IMR-90 (cell line): Measurements from ENCODE around the gene RAPGEF3. TPM values are rescaled to one million over a fixed set of nuclear protein-coding genes. Genes with fewer than 3 reads are reported as not detected.

Experiments used
- ATAC-seq: fragments of 200-7000 bp; cut with Tn5 transposase; 2 replicates; pipeline ENCODE4 v1.9.1; 2020; ENCODE audit warnings: low read depth, mild to moderate bottlenecking, moderate library complexity
- BruUV-seq: library from RNA; stranded (reverse); fragments of 400-500 nt; replicated peaks from 2 replicates; lab custom pipeline; 2021; lab: Mats Ljungman, UMichigan
- CTCF ChIA-PET: fragments of 300-600 bp; formaldehyde crosslinking; extraction: SDS; loops from one replicate; lab custom pipeline; 2021; ENCODE audit warnings: antibody characterized with exemption; lab: Yijun Ruan, JAX
- POLR2A ChIA-PET: fragments of 300-600 bp; sonication (Branson Sonifier 250); formaldehyde crosslinking; loops from one replicate; lab custom pipeline; 2022; ENCODE audit warnings: antibody characterized with exemption; ENCODE audit not compliant: unreplicated experiment; lab: Charles Lee
- DNase-seq: peaks from one replicate; pipeline ENCODE4 v3.0.0; 2013
- H2AFZ ChIP-seq: replicated peaks from 2 replicates; pipeline ENCODE3; 2013; ENCODE audit warnings: low read length, mild to moderate bottlenecking; ENCODE audit not compliant: poor library complexity
- H2AK5ac ChIP-seq: 2 replicates; pipeline ENCODE4 v1.6.1; 2013; ENCODE audit warnings: low read depth, low read length, inconsistent platforms
- H2AK9ac ChIP-seq: replicated peaks from 2 replicates; pipeline ENCODE3; 2013; ENCODE audit warnings: mild to moderate bottlenecking, low read depth, low read length, moderate library complexity; ENCODE audit not compliant: poor library complexity
- H2BK120ac ChIP-seq: 2 replicates; pipeline ENCODE4 v1.6.1; 2013; ENCODE audit warnings: low read depth, low read length, inconsistent platforms
- H2BK15ac ChIP-seq: 3 replicates; pipeline ENCODE4 v1.6.1; 2013; ENCODE audit warnings: low read depth, low read length, inconsistent platforms
- H2BK20ac ChIP-seq: 2 replicates; pipeline ENCODE4 v1.6.1; 2013; ENCODE audit warnings: low read depth, mild to moderate bottlenecking, inconsistent platforms, low read length, moderate library complexity
- H2BK5ac ChIP-seq: 2 replicates; pipeline ENCODE4 v1.6.1; 2013; ENCODE audit warnings: mild to moderate bottlenecking, low read depth, low read length, inconsistent platforms; ENCODE audit not compliant: poor library complexity, severe bottlenecking
- H3K14ac ChIP-seq: replicated peaks from 2 replicates; pipeline ENCODE4 v1.6.1; 2013; ENCODE audit warnings: low read depth, low read length, inconsistent platforms
- H3K18ac ChIP-seq: 2 replicates; pipeline ENCODE4 v1.6.1; 2013; ENCODE audit warnings: low read depth, low read length, control low read depth
- H3K23ac ChIP-seq: 2 replicates; pipeline ENCODE4 v1.6.1; 2013; ENCODE audit warnings: low read depth, low read length, inconsistent platforms
- H3K27ac ChIP-seq: 2 replicates; pipeline ENCODE4 v1.5.1; 2013; ENCODE audit warnings: mild to moderate bottlenecking, control low read depth, low read length; ENCODE audit not compliant: insufficient read depth
- H3K27me3 ChIP-seq: 2 replicates; pipeline ENCODE4 v1.6.1; 2013; ENCODE audit warnings: low read length; ENCODE audit not compliant: control insufficient read depth, insufficient read depth
- H3K36me3 ChIP-seq: 2 replicates; pipeline ENCODE4 v1.6.1; 2013; ENCODE audit warnings: low read length, mixed read lengths; ENCODE audit not compliant: control insufficient read depth, insufficient read depth
- H3K4ac ChIP-seq: 2 replicates; pipeline ENCODE4 v1.6.1; 2013; ENCODE audit warnings: low read depth, low read length, inconsistent platforms
- H3K4me1 ChIP-seq: 2 replicates; pipeline ENCODE4 v1.6.1; 2013; ENCODE audit warnings: low read length, mixed read lengths; ENCODE audit not compliant: control insufficient read depth, insufficient read depth
- H3K4me2 ChIP-seq: 2 replicates; pipeline ENCODE4 v1.6.1; 2013; ENCODE audit warnings: low read depth, mild to moderate bottlenecking, control low read depth, low read length, moderate library complexity
- H3K4me3 ChIP-seq: 2 replicates; pipeline ENCODE4 v1.5.1; 2013; ENCODE audit warnings: low read depth, mild to moderate bottlenecking, control low read depth, low read length, moderate library complexity; ENCODE audit not compliant: insufficient read depth
- H3K56ac ChIP-seq: 2 replicates; pipeline ENCODE4 v1.6.1; 2013; ENCODE audit warnings: low read length, inconsistent platforms; ENCODE audit not compliant: insufficient read depth; ENCODE audit errors: extremely low read depth
- H3K79me1 ChIP-seq, 2 experiments: 2 replicates each; pipeline ENCODE4 v1.6.1; 2013; ENCODE audit warnings: low read length in 2 of 2, inconsistent platforms in 1 of 2, low read depth in 1 of 2
- H3K9ac ChIP-seq: 2 replicates; pipeline ENCODE4 v1.6.1; 2013; ENCODE audit warnings: low read depth, low read length, control low read depth
- H3K9me1 ChIP-seq: 2 replicates; pipeline ENCODE4 v1.6.1; 2013; ENCODE audit warnings: low read length, inconsistent platforms; ENCODE audit not compliant: insufficient read depth
- H3K9me3 ChIP-seq: 2 replicates; pipeline ENCODE4 v1.6.1; 2013; ENCODE audit warnings: low read length; ENCODE audit not compliant: control insufficient read depth, insufficient read depth
- H4K20me1 ChIP-seq: 2 replicates; pipeline ENCODE4 v1.6.1; 2013; ENCODE audit warnings: low read length, inconsistent platforms; ENCODE audit not compliant: insufficient read depth
- H4K5ac ChIP-seq: 2 replicates; pipeline ENCODE4 v1.6.1; 2013; ENCODE audit warnings: mild to moderate bottlenecking, low read depth, low read length, control low read depth
- H4K8ac ChIP-seq, 2 experiments: 2 replicates each; pipeline ENCODE4 v1.6.1; 2013; ENCODE audit warnings: low read depth in 2 of 2, low read length in 2 of 2, control low read depth in 1 of 2, inconsistent platforms in 1 of 2
- H4K91ac ChIP-seq: 2 replicates; pipeline ENCODE4 v1.6.1; 2013; ENCODE audit warnings: low read depth, low read length, inconsistent platforms; ENCODE audit not compliant: insufficient read depth
- BHLHE40 ChIP-seq: fragments of 150-350 bp; IDR thresholded peaks from 2 replicates; pipeline ENCODE4 v1.6.1; 2016; ENCODE audit warnings: mild to moderate bottlenecking, low read depth, low read length
- CEBPB ChIP-seq: IDR thresholded peaks from 2 replicates; pipeline ENCODE4 v1.6.1; 2012; ENCODE audit warnings: low read depth, low read length, improper control_type of control experiment
- CHD1 ChIP-seq: IDR thresholded peaks from 2 replicates; pipeline ENCODE4 v1.6.1; 2012; ENCODE audit warnings: low read depth, low read length, improper control_type of control experiment
- FOS ChIP-seq: fragments of 150-350 bp; IDR thresholded peaks from 2 replicates; pipeline ENCODE4 v1.6.1; 2016; ENCODE audit warnings: low read depth, low read length
- MAFK ChIP-seq: IDR thresholded peaks from 2 replicates; pipeline ENCODE4 v1.6.1; 2012; ENCODE audit warnings: low read depth, low read length, improper control_type of control experiment
- MAZ ChIP-seq: IDR thresholded peaks from 2 replicates; pipeline ENCODE4 v1.6.1; 2012; ENCODE audit warnings: low read depth, mild to moderate bottlenecking, low read length, improper control_type of control experiment, moderate library complexity, borderline replicate concordance
- MXI1 ChIP-seq: IDR thresholded peaks from 2 replicates; pipeline ENCODE4 v1.6.1; 2012; ENCODE audit warnings: low read depth, mild to moderate bottlenecking, low read length, moderate library complexity, borderline replicate concordance
- NFE2L2 ChIP-seq: fragments of 150-350 bp; IDR thresholded peaks from 2 replicates; pipeline ENCODE4 v1.6.1; 2016; ENCODE audit warnings: low read depth, mild to moderate bottlenecking, low read length
- POLR2A ChIP-seq: IDR thresholded peaks from 2 replicates; pipeline ENCODE4 v1.6.1; 2012; ENCODE audit warnings: mild to moderate bottlenecking, low read depth, low read length
- RAD21 ChIP-seq: IDR thresholded peaks from 2 replicates; pipeline ENCODE4 v1.6.1; 2012; ENCODE audit warnings: low read length, improper control_type of control experiment
- RCOR1 ChIP-seq: IDR thresholded peaks from 2 replicates; pipeline ENCODE4 v1.6.1; 2012; ENCODE audit warnings: mild to moderate bottlenecking, low read length, improper control_type of control experiment; ENCODE audit not compliant: insufficient replicate concordance
- RFX5 ChIP-seq: IDR thresholded peaks from 2 replicates; pipeline ENCODE4 v1.8.0; 2012; ENCODE audit warnings: low read depth, mild to moderate bottlenecking, low read length, moderate library complexity
- SMC3 ChIP-seq: fragments of 150-350 bp; IDR thresholded peaks from 2 replicates; pipeline ENCODE4 v1.6.1; 2016; ENCODE audit warnings: low read depth, mild to moderate bottlenecking, antibody characterized with exemption, low read length, moderate library complexity
- WGBS, 2 experiments: methylation state at CpG; one replicate each; pipeline versions ENCODE4 v1.1.5 to v1.1.7; 2013; ENCODE audit warnings: missing lambda C conversion rate in 2 of 2; ENCODE audit not compliant: insufficient read length in 1 of 2; ENCODE audit errors: extremely low coverage in 2 of 2; 5-methylcytosine and 5-hydroxymethylcytosine counted together
- dilution Hi-C: fragments of 300-500 bp; cut with HindIII; formaldehyde crosslinking; loops from one replicate; pipeline ENCODE4 v1.14.3; 2018; ENCODE audit warnings: low sequenced_read_pairs; ENCODE audit not compliant: unreplicated experiment
- in situ Hi-C: fragments of 300-500 bp; cut with MboI; formaldehyde crosslinking; loops from 3 replicates; pipeline ENCODE4 v1.14.3; 2019; ENCODE audit warnings: low sequenced_read_pairs, inconsistent platforms, mixed read lengths
- intact Hi-C: fragments of 100-400 bp; cut with micrococcal nuclease; formaldehyde crosslinking; loops from 2 replicates; pipeline ENCODE4 v1.10.0; 2022
- polyA plus RNA-seq, 3 experiments: library from polyadenylated mRNA; depleted of rRNA; stranded (reverse); fragments of >200 nt; gene quantifications; 2 replicates each; pipeline ENCODE4 v1.2.3, GENCODE V29; 2012; ENCODE audit warnings: low replicate concordance in 1 of 3
- total RNA-seq: library from RNA; depleted of rRNA; stranded (reverse); fragments of >200 nt; gene quantifications from 2 replicates; pipeline ENCODE4 v1.2.3, GENCODE V29; 2012
- TF ChIP-seq, protein P1 (sequence below): fragments of 150-350 bp; IDR thresholded peaks from 2 replicates; pipeline ENCODE4 v1.6.1; 2016; ENCODE audit warnings: low read depth, mild to moderate bottlenecking, low read length, moderate library complexity, borderline replicate concordance
- TF ChIP-seq, protein P2 (sequence below): fragments of 150-350 bp; IDR thresholded peaks from 2 replicates; pipeline ENCODE4 v1.6.1; 2017; ENCODE audit warnings: mild to moderate bottlenecking, antibody characterized with exemption, low read length, low read depth
- TF ChIP-seq, protein P3 (sequence below): conservative IDR thresholded peaks from 2 replicates; pipeline ENCODE4 v1.5.1; 2012; ENCODE audit warnings: mild to moderate bottlenecking, low read depth, low read length, improper control_type of control experiment

RAPGEF3 gene
- total and polyA plus RNA-seq, 2 of the 4 experiments (the other 2 are of a cell fraction), result 1.3 to 2.0 TPM

DNA sequence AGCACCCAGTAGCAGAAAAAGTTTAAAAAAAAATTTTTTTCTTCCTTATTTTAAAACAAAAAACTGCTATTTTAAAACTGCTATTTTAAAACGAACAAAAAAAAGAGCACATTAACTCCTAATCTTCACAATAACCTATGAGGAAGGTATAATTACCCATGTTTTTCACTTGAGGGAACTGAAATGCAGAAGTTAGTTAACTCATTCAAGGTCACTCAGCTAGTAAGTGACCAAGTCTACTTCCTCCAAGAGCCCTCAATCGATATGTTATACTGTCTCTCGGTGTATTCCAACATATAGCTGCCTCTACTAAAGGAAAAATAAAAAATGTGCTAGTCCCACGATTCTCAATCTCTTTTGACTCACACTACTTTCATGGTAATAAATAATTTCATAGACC, 60.6 kb downstream of the RAPGEF3 start:
- Histone ChIP-seq H2AFZ (no peak overlapping the region), H3K56ac (no peak overlapping the region), H2AK9ac (no peak overlapping the region), H3K4me1 (no peaks in the 10 kb centered on the region), H4K5ac (no peak overlapping the region), H2BK5ac (no peak overlapping the region), H3K23ac (no peak overlapping the region; the same call in 1 of the 2 replicates), H2BK120ac (no peak overlapping the region), H3K4me2 (no peak overlapping the region), H3K9me3 (no peaks in the 10 kb centered on the region), H3K9me1 (no peaks in the 10 kb centered on the region), H4K8ac (no peak overlapping the region), H3K27me3 (no peaks in the 10 kb centered on the region), H2BK15ac (no peak overlapping the region), H2AK5ac (no peak overlapping the region), H3K14ac (no peak overlapping the region), H3K4me3 (no peak overlapping the region), H3K4ac (no peak overlapping the region), H3K79me1 (peaks cover 10 to 24% of the 10 kb centered on the region in 2 experiments; a peak in 3 of 4 replicates), H2BK20ac (no peak overlapping the region), H4K20me1 (no peaks in the 10 kb centered on the region), H3K36me3 (peaks cover 8% of the 10 kb centered on the region), H3K9ac (no peak overlapping the region), H3K27ac (no peak overlapping the region), H4K91ac (no peak overlapping the region), H3K18ac (no peak overlapping the region)
- dilution Hi-C loops, result no loop called here
- ChIA-PET POLR2A (interaction anchor here (0.6 kb wide), 1 partner anchor 1706 kb away, joined by 3 read pairs; no protein-coding TSS in a partner anchor), CTCF (no interaction called here)
- TF ChIP-seq, protein P1, sequence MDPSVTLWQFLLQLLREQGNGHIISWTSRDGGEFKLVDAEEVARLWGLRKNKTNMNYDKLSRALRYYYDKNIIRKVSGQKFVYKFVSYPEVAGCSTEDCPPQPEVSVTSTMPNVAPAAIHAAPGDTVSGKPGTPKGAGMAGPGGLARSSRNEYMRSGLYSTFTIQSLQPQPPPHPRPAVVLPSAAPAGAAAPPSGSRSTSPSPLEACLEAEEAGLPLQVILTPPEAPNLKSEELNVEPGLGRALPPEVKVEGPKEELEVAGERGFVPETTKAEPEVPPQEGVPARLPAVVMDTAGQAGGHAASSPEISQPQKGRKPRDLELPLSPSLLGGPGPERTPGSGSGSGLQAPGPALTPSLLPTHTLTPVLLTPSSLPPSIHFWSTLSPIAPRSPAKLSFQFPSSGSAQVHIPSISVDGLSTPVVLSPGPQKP, result no peak
- TF ChIP-seq CEBPB, result no peak
- TF ChIP-seq NFE2L2, result no peak
- no peak for TF ChIP-seq MXI1
- TF ChIP-seq RFX5, result no peak
- TF ChIP-seq FOS, result no peak
- TF ChIP-seq MAFK, result no peak
- TF ChIP-seq MAZ, result no peak
- TF ChIP-seq, protein P2, sequence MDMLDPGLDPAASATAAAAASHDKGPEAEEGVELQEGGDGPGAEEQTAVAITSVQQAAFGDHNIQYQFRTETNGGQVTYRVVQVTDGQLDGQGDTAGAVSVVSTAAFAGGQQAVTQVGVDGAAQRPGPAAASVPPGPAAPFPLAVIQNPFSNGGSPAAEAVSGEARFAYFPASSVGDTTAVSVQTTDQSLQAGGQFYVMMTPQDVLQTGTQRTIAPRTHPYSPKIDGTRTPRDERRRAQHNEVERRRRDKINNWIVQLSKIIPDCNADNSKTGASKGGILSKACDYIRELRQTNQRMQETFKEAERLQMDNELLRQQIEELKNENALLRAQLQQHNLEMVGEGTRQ, result no peak
- no peak for TF ChIP-seq CHD1
- TF ChIP-seq SMC3, result no peak
- no peak for TF ChIP-seq RCOR1
- TF ChIP-seq, protein P3, sequence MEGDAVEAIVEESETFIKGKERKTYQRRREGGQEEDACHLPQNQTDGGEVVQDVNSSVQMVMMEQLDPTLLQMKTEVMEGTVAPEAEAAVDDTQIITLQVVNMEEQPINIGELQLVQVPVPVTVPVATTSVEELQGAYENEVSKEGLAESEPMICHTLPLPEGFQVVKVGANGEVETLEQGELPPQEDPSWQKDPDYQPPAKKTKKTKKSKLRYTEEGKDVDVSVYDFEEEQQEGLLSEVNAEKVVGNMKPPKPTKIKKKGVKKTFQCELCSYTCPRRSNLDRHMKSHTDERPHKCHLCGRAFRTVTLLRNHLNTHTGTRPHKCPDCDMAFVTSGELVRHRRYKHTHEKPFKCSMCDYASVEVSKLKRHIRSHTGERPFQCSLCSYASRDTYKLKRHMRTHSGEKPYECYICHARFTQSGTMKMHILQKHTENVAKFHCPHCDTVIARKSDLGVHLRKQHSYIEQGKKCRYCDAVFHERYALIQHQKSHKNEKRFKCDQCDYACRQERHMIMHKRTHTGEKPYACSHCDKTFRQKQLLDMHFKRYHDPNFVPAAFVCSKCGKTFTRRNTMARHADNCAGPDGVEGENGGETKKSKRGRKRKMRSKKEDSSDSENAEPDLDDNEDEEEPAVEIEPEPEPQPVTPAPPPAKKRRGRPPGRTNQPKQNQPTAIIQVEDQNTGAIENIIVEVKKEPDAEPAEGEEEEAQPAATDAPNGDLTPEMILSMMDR, result no peak
- TF ChIP-seq RAD21, result no peak
- TF ChIP-seq POLR2A, result no peak
- no peak for TF ChIP-seq BHLHE40
- ATAC-seq, result no peak
- in situ Hi-C loops, result loop anchor here (25.0 kb wide), 1 partner anchor 1361 kb away; no protein-coding TSS in a partner anchor
- no peak for DNase-seq
- no CpG with 5 or more reads among the region's 4 CpGs for WGBS, 2 experiments
- no TSS peak for BruUV-seq
- intact Hi-C loops, result no loop called here
